Activated T-helper 17 cell treated with anti-CD3 and anti-CD28 coated beads, Interleukin-2, amount 50 U/mL, for 72 hours (primary cell): ENCODE measurements around the gene CDH2. TPM values are rescaled to one million over a fixed set of nuclear protein-coding genes. Genes with fewer than 3 reads are reported as not detected.

Experiments used
- ATAC-seq: fragments of 150-1000 bp; cut with Tn5 transposase; replicated peaks from 2 replicates; pipeline ENCODE4 v1.10.0; 2021; ENCODE audit warnings: mild to moderate bottlenecking, moderate library complexity
- H3K27ac Mint-ChIP-seq: one replicate; pipeline ENCODE4 v1.8.0; 2022; ENCODE audit warnings: mixed read lengths
- H3K27me3 Mint-ChIP-seq: one replicate; pipeline ENCODE4 v1.8.0; 2022; ENCODE audit warnings: mixed read lengths
- H3K36me3 Mint-ChIP-seq: one replicate; pipeline ENCODE4 v1.8.0; 2022; ENCODE audit warnings: low read depth, mild to moderate bottlenecking, mixed read lengths
- H3K4me1 Mint-ChIP-seq: one replicate; pipeline ENCODE4 v1.8.0; 2022; ENCODE audit warnings: mixed read lengths
- H3K4me3 Mint-ChIP-seq: one replicate; pipeline ENCODE4 v1.8.0; 2022; ENCODE audit warnings: mild to moderate bottlenecking, mixed read lengths
- H3K9me3 Mint-ChIP-seq: one replicate; pipeline ENCODE4 v1.8.0; 2022; ENCODE audit warnings: mixed read lengths
- total RNA-seq, 2 donors: library from RNA; stranded (reverse); gene quantifications; one replicate each; pipeline ENCODE4 v1.2.3, GENCODE V29; 2022

CDH2 gene
- total RNA-seq, 2 donors from 2014 or later = 0.04 TPM; not detected in 1

DNA sequence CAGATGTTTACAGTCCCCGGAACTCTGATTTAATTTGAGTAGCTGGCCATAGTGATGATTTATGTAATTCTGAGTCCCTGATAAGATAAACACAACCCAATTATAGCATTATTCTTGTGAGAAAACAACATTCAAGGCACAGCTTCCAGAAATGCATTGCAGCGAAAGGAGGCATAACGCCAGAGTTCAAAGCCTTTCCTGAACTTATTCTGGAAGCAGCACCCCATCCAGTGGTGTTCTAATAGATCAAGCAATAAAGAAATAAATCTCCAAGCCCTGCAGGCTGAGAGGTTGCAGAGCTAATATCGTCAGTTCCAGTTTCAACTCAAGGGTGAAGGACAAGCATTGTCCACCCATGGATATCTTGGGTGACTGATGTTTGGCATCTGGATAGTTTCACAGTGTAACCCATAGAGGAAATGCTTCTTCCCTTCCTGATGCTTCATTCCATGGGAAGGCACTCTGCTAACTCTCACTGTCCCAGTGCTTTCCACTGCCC is 18.8 kb downstream of the CDH2 start:
- Mint-ChIP-seq H3K4me1 (no peaks in the 10 kb centered on the region), H3K4me3 (no peak overlapping the region), H3K27me3 (no peaks in the 10 kb centered on the region), H3K36me3 (no peaks in the 10 kb centered on the region), H3K9me3 (peaks cover 11% of the 10 kb centered on the region), H3K27ac (no peak overlapping the region)
- ATAC-seq = no peak

GRCh38 chr18:28153485-28154065 is 23.4 kb downstream of the CDH2 start:
- Mint-ChIP-seq H3K9me3 (peaks cover 16% of the 10 kb centered on the region), H3K4me3 (no peak overlapping the region), H3K27me3 (no peaks in the 10 kb centered on the region), H3K4me1 (no peaks in the 10 kb centered on the region), H3K27ac (no peak overlapping the region), H3K36me3 (no peaks in the 10 kb centered on the region)
- no peak for ATAC-seq

DNA sequence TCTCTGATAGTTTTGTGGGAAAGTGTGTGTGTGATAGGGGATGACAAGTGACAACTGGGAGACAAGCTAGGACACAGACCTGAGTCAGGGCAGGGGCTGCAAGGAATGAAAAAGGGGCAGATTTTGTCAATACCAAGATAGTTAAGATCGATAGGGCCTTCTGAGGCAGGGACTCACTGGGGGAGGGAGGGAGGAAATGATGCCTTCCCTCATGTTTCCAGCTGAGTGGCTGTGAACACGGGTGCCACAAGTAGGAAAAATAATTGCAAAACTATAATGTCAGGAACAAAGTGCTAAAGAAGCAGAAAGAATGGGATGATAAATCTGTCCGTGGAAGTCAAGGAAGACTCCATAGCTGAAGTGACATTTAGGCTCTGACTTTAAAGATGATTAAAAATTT is 24.2 kb downstream of the CDH2 start:
- Mint-ChIP-seq H3K4me1 (no peaks in the 10 kb centered on the region), H3K9me3 (peaks cover 19% of the 10 kb centered on the region), H3K36me3 (no peaks in the 10 kb centered on the region), H3K4me3 (no peak overlapping the region), H3K27ac (no peak overlapping the region), H3K27me3 (no peaks in the 10 kb centered on the region)
- no peak for ATAC-seq

DNA sequence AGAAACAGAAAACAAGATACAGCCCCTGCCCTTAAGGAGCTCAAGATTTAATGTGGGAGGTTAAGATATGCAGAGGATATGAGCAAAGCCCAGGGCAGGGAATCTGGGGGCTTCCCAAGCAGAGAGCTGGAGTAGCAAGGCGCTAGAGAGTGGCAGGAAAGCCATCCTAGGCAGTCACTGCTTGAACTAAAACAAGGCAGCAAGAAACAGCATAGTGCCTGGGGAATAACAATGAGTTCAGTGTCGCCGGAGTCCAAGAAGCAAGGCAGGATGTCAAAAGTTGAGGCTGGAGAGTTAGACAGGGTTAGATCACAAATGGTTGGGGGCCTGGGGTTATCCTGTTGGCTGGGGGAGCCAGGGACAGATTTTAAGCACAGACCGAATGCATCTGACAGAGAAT is 24.6 kb downstream of the CDH2 start:
- Mint-ChIP-seq H3K36me3 (no peaks in the 10 kb centered on the region), H3K27me3 (no peaks in the 10 kb centered on the region), H3K4me1 (no peaks in the 10 kb centered on the region), H3K4me3 (no peak overlapping the region), H3K9me3 (peaks cover 19% of the 10 kb centered on the region), H3K27ac (no peak overlapping the region)
- no peak for ATAC-seq

GRCh38 chr18:28151434-28151833 is 25.5 kb downstream of the CDH2 start:
- ATAC-seq = no peak
- no peak overlapping the region for H3K4me3 Mint-ChIP-seq
- peaks cover 19% of the 10 kb centered on the region for H3K9me3 Mint-ChIP-seq
- H3K27me3 Mint-ChIP-seq = no peaks in the 10 kb centered on the region
- no peaks in the 10 kb centered on the region for H3K4me1 Mint-ChIP-seq
- no peaks in the 10 kb centered on the region for H3K36me3 Mint-ChIP-seq
- no peak overlapping the region for H3K27ac Mint-ChIP-seq

GRCh38 chr18:28150925-28151324 is 26.0 kb downstream of the CDH2 start:
- no peak for ATAC-seq
- no peaks in the 10 kb centered on the region for H3K36me3 Mint-ChIP-seq
- H3K27ac Mint-ChIP-seq = no peak overlapping the region
- no peak overlapping the region for H3K4me3 Mint-ChIP-seq
- no peaks in the 10 kb centered on the region for H3K27me3 Mint-ChIP-seq
- no peaks in the 10 kb centered on the region for H3K4me1 Mint-ChIP-seq
- H3K9me3 Mint-ChIP-seq = peaks cover 19% of the 10 kb centered on the region

DNA sequence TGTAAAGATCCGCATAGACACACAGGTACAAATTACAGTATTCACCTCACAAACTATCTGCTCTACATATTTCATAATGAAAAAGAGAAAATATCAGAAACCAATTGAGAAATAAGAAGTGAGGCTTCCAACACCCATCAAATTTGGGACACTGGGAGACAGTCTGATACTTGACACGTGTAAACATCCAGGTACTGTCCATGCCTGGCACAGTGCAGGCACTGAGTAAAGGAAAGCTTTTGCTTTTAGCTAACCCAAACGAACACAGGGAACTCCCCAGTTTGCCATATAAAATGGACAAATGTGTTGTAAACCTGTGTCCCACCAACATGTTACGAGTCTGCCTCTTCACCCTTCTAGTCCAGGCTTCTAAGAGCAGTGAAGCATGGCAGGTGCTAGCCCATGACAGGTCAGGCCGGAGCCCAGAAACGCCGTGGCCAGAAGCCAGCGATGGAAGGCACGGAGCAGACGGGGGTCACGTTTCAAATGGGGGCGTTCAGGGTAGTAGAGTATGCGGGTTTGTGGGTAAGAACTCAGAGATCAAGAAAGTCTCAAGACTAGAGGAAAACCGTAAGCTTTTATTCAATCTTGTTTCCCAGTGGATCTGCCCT is 27.0 kb downstream of the CDH2 start:
- no peaks in the 10 kb centered on the region for H3K27me3 Mint-ChIP-seq
- no peaks in the 10 kb centered on the region for H3K4me1 Mint-ChIP-seq
- ATAC-seq = no peak
- H3K27ac Mint-ChIP-seq = no peak overlapping the region
- H3K36me3 Mint-ChIP-seq = no peaks in the 10 kb centered on the region
- H3K4me3 Mint-ChIP-seq = no peak overlapping the region
- H3K9me3 Mint-ChIP-seq = peaks cover 19% of the 10 kb centered on the region

DNA sequence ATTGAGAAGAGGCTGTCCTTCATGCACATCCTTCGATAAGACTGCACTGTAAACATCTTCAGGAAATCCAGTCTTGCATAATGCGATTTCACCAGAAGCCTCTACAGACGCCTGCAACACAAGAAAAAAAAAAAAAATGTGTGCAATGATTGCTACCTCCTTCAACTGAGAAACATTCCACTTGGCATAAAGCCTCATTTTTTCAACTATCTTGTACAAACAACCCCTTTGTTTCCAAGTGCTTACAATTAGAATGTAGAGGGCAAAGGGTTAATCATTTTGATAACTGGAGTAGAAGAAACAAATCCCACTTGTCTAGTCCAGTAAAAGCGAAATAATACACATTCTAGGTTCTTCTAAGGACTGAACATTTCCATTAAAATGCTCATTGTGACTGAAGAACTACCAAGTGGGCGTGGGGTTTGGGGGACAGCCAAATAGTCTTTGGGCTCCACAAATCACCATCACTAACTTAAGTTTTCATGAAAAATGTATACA is 29.2 kb downstream of the CDH2 start:
- H3K4me3 Mint-ChIP-seq = no peak overlapping the region
- H3K4me1 Mint-ChIP-seq = no peaks in the 10 kb centered on the region
- no peak for ATAC-seq
- H3K9me3 Mint-ChIP-seq = peaks cover 11% of the 10 kb centered on the region
- no peaks in the 10 kb centered on the region for H3K27me3 Mint-ChIP-seq
- H3K27ac Mint-ChIP-seq = no peak overlapping the region
- H3K36me3 Mint-ChIP-seq = no peaks in the 10 kb centered on the region

DNA sequence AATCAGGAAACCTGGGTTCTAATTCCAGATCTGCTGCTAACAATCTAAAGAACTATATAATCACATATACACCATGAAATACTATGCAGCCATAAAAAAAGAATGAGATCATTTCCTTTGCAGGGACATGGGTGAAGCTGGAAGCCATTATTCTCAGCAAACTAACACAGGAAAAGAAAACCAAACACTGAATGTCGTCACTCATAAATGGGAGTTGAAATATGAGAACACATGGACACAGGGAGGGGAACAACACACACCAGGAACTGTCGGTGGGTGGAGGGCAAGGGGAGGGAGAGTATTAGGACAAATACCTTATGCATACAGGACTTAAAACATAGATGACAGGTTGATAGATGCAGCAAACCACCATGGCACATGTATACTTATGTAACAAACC is 33.2 kb downstream of the CDH2 start:
- Mint-ChIP-seq H3K27me3 (no peaks in the 10 kb centered on the region), H3K4me3 (no peak overlapping the region), H3K36me3 (no peaks in the 10 kb centered on the region), H3K27ac (no peak overlapping the region), H3K9me3 (peaks cover 23% of the 10 kb centered on the region), H3K4me1 (no peaks in the 10 kb centered on the region)
- ATAC-seq = no peak

- ATAC-seq = no peak
- Mint-ChIP-seq H3K4me3 (no peak overlapping the region), H3K27me3 (no peaks in the 10 kb centered on the region), H3K36me3 (no peaks in the 10 kb centered on the region), H3K9me3 (peaks cover 27% of the 10 kb centered on the region), H3K27ac (no peak overlapping the region), H3K4me1 (no peaks in the 10 kb centered on the region)
These were observed 38.1 kb downstream of the CDH2 start for GRCh38 chr18:28138816-28139215.

GRCh38 chr18:28136071-28136470 is 40.9 kb downstream of the CDH2 start:
- Mint-ChIP-seq H3K36me3 (no peaks in the 10 kb centered on the region), H3K27ac (no peak overlapping the region), H3K4me1 (no peaks in the 10 kb centered on the region), H3K4me3 (no peak overlapping the region), H3K9me3 (peaks cover 30% of the 10 kb centered on the region), H3K27me3 (no peaks in the 10 kb centered on the region)
- ATAC-seq = no peak

- no peak for ATAC-seq
- Mint-ChIP-seq H3K9me3 (peaks cover 30% of the 10 kb centered on the region), H3K4me1 (no peaks in the 10 kb centered on the region), H3K36me3 (no peaks in the 10 kb centered on the region), H3K4me3 (no peak overlapping the region), H3K27ac (no peak overlapping the region), H3K27me3 (no peaks in the 10 kb centered on the region)
These were observed 42.2 kb downstream of the CDH2 start for GRCh38 chr18:28134774-28135173.

GRCh38 chr18:28132084-28132483 is 44.8 kb downstream of the CDH2 start:
- H3K4me3 Mint-ChIP-seq = no peak overlapping the region
- H3K9me3 Mint-ChIP-seq = peaks cover 24% of the 10 kb centered on the region
- H3K27ac Mint-ChIP-seq = no peak overlapping the region
- no peaks in the 10 kb centered on the region for H3K27me3 Mint-ChIP-seq
- no peaks in the 10 kb centered on the region for H3K4me1 Mint-ChIP-seq
- no peaks in the 10 kb centered on the region for H3K36me3 Mint-ChIP-seq
- ATAC-seq = no peak

DNA sequence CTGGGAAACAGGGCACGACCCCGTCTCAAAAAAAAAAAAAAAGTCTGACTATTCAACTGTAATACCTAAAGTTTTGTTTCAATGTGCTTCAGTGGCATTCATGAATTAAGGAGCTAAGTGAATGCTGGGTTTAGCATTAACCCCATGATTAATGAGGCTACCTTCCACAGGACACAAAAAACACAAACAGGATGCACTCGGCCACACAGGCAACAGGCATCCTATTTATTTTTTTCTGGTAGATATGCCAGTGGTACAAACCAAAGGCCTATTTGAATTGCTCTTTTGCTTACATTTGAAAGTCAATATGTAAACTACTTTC is 48.3 kb downstream of the CDH2 start:
- H3K4me1 Mint-ChIP-seq = no peaks in the 10 kb centered on the region
- no peak for ATAC-seq
- peaks cover 16% of the 10 kb centered on the region for H3K9me3 Mint-ChIP-seq
- no peak overlapping the region for H3K4me3 Mint-ChIP-seq
- no peaks in the 10 kb centered on the region for H3K27me3 Mint-ChIP-seq
- H3K36me3 Mint-ChIP-seq = no peaks in the 10 kb centered on the region
- no peak overlapping the region for H3K27ac Mint-ChIP-seq

GRCh38 chr18:28127763-28128658 is 48.9 kb downstream of the CDH2 start:
- Mint-ChIP-seq H3K9me3 (peaks cover 15% of the 10 kb centered on the region), H3K27me3 (no peaks in the 10 kb centered on the region), H3K4me1 (no peaks in the 10 kb centered on the region), H3K36me3 (no peaks in the 10 kb centered on the region), H3K27ac (no peak overlapping the region), H3K4me3 (no peak overlapping the region)
- no peak for ATAC-seq
